ENCODE measurements around the gene ZMAT2. TPM values are rescaled to one million over a fixed set of nuclear protein-coding genes. Genes with fewer than 3 reads are reported as not detected.
"Not testable (repeated sequence)": the region's sequence is repeated elsewhere in the genome, so short reads cannot be mapped to it uniquely, and the experiment has no call there.

Gene ZMAT2
- total and polyA plus RNA-seq, 11 donors: 25.0 to 72.9 (median 35.6) TPM

DNA sequence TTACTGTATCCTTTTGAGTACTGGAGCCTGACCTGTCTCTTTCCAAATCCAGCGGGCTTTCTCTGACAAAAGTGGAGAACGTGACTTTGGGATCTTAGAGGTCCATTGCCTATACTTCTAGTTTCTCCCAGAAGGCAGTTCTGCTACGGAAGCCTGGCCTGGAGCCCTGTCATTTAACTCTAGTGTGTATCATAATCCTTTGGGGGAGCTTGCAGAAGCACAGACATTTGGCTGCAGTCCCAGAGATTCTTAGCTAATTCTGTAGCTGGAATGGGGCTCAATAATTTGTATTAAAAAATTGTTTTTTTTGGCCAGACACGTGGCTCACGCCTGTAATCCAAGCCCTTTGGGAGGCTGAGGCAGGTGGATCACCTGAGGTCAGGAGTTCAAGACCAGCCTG lies 6.0 kb upstream of the ZMAT2 start:
- intact Hi-C loops (cut with DNase I): loop anchor here in 3 of 10 donors (5.0 to 10.0 kb wide), 2 partner anchors 47 to 49 kb away; partner anchors contain the start of genes IK (in 3 of the 3) and NDUFA2 (in 3 of the 3)
- peaks cover 10 to 39% (median 27%) of the 10 kb centered on the region in 12 donors for H3K4me1 ChIP-seq
- ATAC-seq: no peak

DNA sequence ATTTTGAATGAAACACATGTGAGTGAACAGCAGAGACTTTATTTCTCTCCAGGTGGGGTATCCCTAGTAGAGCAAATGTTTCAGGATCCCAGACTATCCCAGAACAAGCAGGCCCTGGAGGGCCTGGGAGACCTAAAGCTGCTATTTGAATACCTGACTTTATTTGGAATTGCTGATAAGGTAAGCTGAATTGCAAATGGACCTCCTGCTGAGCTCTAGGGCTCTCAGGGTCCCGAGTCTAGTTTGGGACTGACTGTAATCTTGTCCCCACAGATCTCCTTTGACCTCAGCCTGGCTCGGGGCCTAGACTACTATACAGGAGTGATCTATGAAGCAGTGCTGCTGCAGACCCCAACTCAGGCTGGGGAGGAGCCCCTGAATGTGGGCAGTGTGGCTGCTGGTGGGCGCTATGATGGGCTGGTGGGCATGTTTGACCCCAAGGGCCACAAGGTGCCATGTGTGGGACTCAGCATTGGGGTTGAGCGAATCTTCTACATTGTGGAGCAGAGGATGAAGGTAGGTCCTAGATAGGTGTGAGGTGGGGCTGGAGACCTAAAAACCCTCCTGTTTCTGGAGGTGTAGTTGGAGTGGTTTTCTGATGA lies 3.3 kb upstream of the ZMAT2 start:
- H3K27me3 ChIP-seq: no peaks in the 10 kb centered on the region
- no peaks in the 10 kb centered on the region for H3K9me3 ChIP-seq
- no peak overlapping the region for H3K27ac ChIP-seq
- no peak for TF ChIP-seq POLR2A (IDR thresholded peaks at IDR 0.05)
- TF ChIP-seq, protein P1, sequence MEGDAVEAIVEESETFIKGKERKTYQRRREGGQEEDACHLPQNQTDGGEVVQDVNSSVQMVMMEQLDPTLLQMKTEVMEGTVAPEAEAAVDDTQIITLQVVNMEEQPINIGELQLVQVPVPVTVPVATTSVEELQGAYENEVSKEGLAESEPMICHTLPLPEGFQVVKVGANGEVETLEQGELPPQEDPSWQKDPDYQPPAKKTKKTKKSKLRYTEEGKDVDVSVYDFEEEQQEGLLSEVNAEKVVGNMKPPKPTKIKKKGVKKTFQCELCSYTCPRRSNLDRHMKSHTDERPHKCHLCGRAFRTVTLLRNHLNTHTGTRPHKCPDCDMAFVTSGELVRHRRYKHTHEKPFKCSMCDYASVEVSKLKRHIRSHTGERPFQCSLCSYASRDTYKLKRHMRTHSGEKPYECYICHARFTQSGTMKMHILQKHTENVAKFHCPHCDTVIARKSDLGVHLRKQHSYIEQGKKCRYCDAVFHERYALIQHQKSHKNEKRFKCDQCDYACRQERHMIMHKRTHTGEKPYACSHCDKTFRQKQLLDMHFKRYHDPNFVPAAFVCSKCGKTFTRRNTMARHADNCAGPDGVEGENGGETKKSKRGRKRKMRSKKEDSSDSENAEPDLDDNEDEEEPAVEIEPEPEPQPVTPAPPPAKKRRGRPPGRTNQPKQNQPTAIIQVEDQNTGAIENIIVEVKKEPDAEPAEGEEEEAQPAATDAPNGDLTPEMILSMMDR (IDR thresholded peaks at IDR 0.05): no peak
- no peak for ATAC-seq
- DNase-seq: no peak
- intact Hi-C loops (cut with DNase I): loop anchor here in 2 of 10 donors (5.0 to 10.0 kb wide), 2 partner anchors 52 to 140 kb away; partner anchors contain the start of genes IK (in 1 of the 2), NDUFA2 (in 1 of the 2) and SRA1 (in 1 of the 2)
- WGBS, 4 donors: 81 to 85% (median 83%) methylated on average over 4 of the region's 4 CpGs
- peaks cover 3 to 76% (median 71%) of the 10 kb centered on the region in 9 donors for H3K36me3 ChIP-seq
- no peak overlapping the region for H3K4me3 ChIP-seq
- peaks cover 5 to 44% (median 28%) of the 10 kb centered on the region in 12 donors for H3K4me1 ChIP-seq

More for the DNA sequence above, 6.0 kb upstream of the ZMAT2 start:
- Histone ChIP-seq H3K4me3 (no peak overlapping the region), H3K27ac (no peak overlapping the region), H3K27me3 (no peaks in the 10 kb centered on the region), H3K36me3 (peaks cover 3 to 68% (median 60%) of the 10 kb centered on the region in 9 donors), H3K9me3 (no peaks in the 10 kb centered on the region)
- TF ChIP-seq, protein P1 (IDR thresholded peaks at IDR 0.05): no peak
- TF ChIP-seq POLR2A (IDR thresholded peaks at IDR 0.05): no peak
- WGBS, 4 donors: 45 to 52% (median 51%) methylated on average over 5 of the region's 5 CpGs
- no peak for DNase-seq

GRCh38 chr5:140707812-140708211 lies 7.6 kb downstream of the ZMAT2 start:
- Histone ChIP-seq H3K4me1 (peaks cover 0 to 12% (median 0%) of the 10 kb centered on the region in 12 donors), H3K36me3 (peaks cover 0 to 50% (median 47%) of the 10 kb centered on the region in 9 donors), H3K27ac (no peak overlapping the region), H3K4me3 (no peak overlapping the region), H3K9me3 (no peaks in the 10 kb centered on the region), H3K27me3 (no peaks in the 10 kb centered on the region)
- no peak for ATAC-seq
- 84 to 93% (median 88%) methylated on average over 4 of the region's 4 CpGs for WGBS, 4 donors
- no peak for DNase-seq
- TF ChIP-seq, protein P1 (IDR thresholded peaks at IDR 0.05): no peak
- no peak for TF ChIP-seq POLR2A (IDR thresholded peaks at IDR 0.05)
- intact Hi-C loops (cut with DNase I): loop anchor here in 2 of 10 donors (5.0 to 10.0 kb wide), 2 partner anchors 143 to 161 kb away; partner anchors contain the start of genes APBB3 (in 1 of the 2), EIF4EBP3 (in 1 of the 2) and SLC35A4 (in 1 of the 2)

DNA sequence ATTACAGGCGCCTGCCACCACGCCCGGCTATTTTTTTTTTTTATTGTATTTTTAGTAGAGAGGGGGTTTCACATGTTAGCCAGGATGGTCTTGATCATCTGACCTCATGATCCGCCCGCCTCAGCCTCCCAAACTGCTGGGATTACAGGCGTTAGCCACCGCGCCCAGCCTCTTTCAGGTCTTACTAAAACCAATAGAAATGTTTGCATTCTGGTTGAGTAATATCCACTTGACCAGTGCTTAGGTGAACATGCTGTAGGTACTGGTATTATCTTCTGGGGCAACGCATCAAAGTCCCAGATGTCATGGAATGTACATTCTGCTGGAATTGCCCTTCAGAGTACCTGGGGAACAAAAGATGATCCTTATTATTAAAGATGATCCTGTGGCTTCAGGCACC lies 8.5 kb downstream of the ZMAT2 start:
- H3K4me3 ChIP-seq, H3K27ac ChIP-seq, H3K9me3 ChIP-seq, ATAC-seq, H3K27me3 ChIP-seq, DNase-seq: not testable (repeated sequence)
- Histone ChIP-seq H3K4me1 (peaks cover 0 to 12% (median 0%) of the 10 kb centered on the region in 12 donors), H3K36me3 (peaks cover 0 to 40% (median 38%) of the 10 kb centered on the region in 9 donors)
- intact Hi-C loops (cut with DNase I): loop anchor here in 2 of 10 donors (5.0 to 10.0 kb wide), 2 partner anchors 144 to 161 kb away; partner anchors contain the start of genes APBB3 (in 1 of the 2), EIF4EBP3 (in 1 of the 2) and SLC35A4 (in 1 of the 2)
- WGBS, 4 donors: 88 to 93% (median 92%) methylated on average over 9 of the region's 9 CpGs

All from heart left ventricle (tissue), 16 donors.